ENCODE measurements around the gene CEP170. TPM values are rescaled to one million over a fixed set of nuclear protein-coding genes. Genes with fewer than 3 reads are reported as not detected.

CEP170 gene
- total and polyA plus RNA-seq, 7 experiments from 2014 or later: 11.6 to 56.1 (median 47.1) TPM

DNA sequence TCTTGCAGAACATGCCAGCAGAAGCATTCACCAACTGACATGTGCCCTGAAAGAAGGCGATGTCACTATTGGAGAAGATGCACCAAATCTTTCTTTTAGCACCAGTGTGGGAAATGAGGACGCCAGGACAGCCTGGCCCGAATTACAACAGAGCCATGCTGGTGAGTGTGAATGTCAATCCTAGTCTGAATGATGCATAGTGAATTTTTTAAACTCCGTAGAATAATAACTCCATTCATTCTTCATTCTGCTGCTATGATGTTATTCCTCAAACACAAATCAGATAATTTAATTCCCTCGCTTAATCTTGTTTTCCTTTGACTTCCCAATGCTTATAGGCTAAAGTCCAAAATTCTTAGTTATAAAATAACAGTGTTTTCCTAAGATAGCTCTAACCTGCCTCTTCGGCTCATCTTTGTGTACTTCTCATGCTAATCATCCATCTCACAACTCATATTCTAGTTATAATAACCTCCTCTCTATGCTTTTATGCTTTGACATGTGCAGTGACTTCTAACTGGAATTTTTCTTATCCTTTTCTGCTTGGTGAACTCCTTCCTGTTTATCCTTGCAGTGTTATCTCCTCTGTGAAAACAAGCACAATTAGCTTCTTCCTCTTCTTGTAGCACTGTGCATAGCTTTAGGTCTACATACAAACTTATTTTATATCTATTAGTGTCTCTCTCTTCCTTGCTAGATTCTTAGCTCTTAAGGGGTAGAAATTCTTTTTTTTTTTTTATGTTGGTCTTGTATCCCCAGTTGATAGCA lies 15.2 kb upstream of the CEP170 start:
- DNase-seq (no peak), ATAC-seq (no peak)
- H3K4me3 Mint-ChIP-seq: no peak overlapping the region
- no peaks in the 10 kb centered on the region for H3K9me3 ChIP-seq (ENCODE audit: control insufficient read depth in 2 of 3, low read length in 3 of 3)
- peaks cover 7 to 33% (median 27%) of the 10 kb centered on the region in 7 donors for H3K4me1 Mint-ChIP-seq
- no peaks in the 10 kb centered on the region for H3K27me3 Mint-ChIP-seq
- ChIA-PET POLR2A (interaction anchor here (0.7 kb wide), 1 partner anchor 14 kb away, joined by 3 read pairs; the partner anchor contains the start of gene SDCCAG8), CTCF (no interaction called here)
- peaks cover 0 to 22% (median 0%) of the 10 kb centered on the region in 3 experiments for H3K36me3 ChIP-seq (ENCODE audit: control insufficient read depth in 2 of 3, insufficient read depth in 3 of 3, low read length in 3 of 3)
- peak overlapping the region in 4 of 9 donors; percentile 13 to 33 (median 17) for H3K27ac Mint-ChIP-seq
- H3K27me3 ChIP-seq (ENCODE audit: control insufficient read depth in 2 of 2, insufficient read depth in 2 of 2, low read length in 2 of 2): no peaks in the 10 kb centered on the region
- intact Hi-C loops (cut with micrococcal nuclease): no loop called here
- no peak overlapping the region for H3K4me3 ChIP-seq (ENCODE audit: low read length)
- H3K9me3 Mint-ChIP-seq: peaks cover 0 to 6% (median 0%) of the 10 kb centered on the region in 11 donors
- peaks cover 9 to 39% (median 25%) of the 10 kb centered on the region in 5 donors for H3K36me3 Mint-ChIP-seq
- H3K4me1 ChIP-seq (ENCODE audit: control insufficient read depth in 2 of 2, insufficient read depth in 2 of 2, low read length in 2 of 2): no peaks in the 10 kb centered on the region
- no peak overlapping the region for H3K27ac ChIP-seq (ENCODE audit: low read depth, low read length)

DNA sequence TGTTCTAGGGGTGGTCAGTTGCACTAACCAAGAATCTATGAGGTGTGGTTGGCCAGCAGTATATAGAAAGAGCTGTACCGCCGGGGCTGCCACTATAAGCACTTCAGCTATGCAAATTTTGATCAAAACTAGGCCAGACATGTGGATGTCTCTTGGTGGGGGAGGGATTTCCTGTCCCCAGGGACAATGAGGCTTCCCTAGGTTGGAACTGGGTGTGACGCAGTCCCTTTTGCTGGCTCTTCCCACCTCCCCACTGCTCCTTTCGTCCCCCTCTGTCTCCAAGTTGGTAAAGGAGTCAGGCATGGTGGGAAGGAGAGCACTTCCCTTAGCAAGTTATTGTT lies 14.3 kb upstream of the CEP170 start:
- no peaks in the 10 kb centered on the region for H3K27me3 ChIP-seq (ENCODE audit: control insufficient read depth in 2 of 2, insufficient read depth in 2 of 2, low read length in 2 of 2)
- no peaks in the 10 kb centered on the region for H3K9me3 ChIP-seq (ENCODE audit: control insufficient read depth in 2 of 3, low read length in 3 of 3)
- H3K36me3 Mint-ChIP-seq: peaks cover 4 to 32% (median 18%) of the 10 kb centered on the region in 5 donors
- POLR2A ChIA-PET: no interaction called here
- DNase-seq: no peak
- no peaks in the 10 kb centered on the region for H3K27me3 Mint-ChIP-seq
- intact Hi-C loops (cut with micrococcal nuclease): no loop called here
- H3K9me3 Mint-ChIP-seq: peaks cover 0 to 2% (median 0%) of the 10 kb centered on the region in 11 donors
- H3K4me1 ChIP-seq (ENCODE audit: control insufficient read depth in 2 of 2, insufficient read depth in 2 of 2, low read length in 2 of 2): no peaks in the 10 kb centered on the region
- no peak overlapping the region for H3K4me3 Mint-ChIP-seq
- H3K36me3 ChIP-seq (ENCODE audit: control insufficient read depth in 2 of 3, insufficient read depth in 3 of 3, low read length in 3 of 3): peaks cover 0 to 17% (median 0%) of the 10 kb centered on the region in 3 experiments
- H3K27ac ChIP-seq (ENCODE audit: low read depth, low read length): no peak overlapping the region
- CTCF ChIA-PET: no interaction called here
- H3K4me3 ChIP-seq (ENCODE audit: low read length): no peak overlapping the region
- peaks cover 13 to 41% (median 35%) of the 10 kb centered on the region in 7 donors for H3K4me1 Mint-ChIP-seq
- ATAC-seq: no peak
- H3K27ac Mint-ChIP-seq: peak overlapping the region in 1 of 9 donors; percentile 36

DNA sequence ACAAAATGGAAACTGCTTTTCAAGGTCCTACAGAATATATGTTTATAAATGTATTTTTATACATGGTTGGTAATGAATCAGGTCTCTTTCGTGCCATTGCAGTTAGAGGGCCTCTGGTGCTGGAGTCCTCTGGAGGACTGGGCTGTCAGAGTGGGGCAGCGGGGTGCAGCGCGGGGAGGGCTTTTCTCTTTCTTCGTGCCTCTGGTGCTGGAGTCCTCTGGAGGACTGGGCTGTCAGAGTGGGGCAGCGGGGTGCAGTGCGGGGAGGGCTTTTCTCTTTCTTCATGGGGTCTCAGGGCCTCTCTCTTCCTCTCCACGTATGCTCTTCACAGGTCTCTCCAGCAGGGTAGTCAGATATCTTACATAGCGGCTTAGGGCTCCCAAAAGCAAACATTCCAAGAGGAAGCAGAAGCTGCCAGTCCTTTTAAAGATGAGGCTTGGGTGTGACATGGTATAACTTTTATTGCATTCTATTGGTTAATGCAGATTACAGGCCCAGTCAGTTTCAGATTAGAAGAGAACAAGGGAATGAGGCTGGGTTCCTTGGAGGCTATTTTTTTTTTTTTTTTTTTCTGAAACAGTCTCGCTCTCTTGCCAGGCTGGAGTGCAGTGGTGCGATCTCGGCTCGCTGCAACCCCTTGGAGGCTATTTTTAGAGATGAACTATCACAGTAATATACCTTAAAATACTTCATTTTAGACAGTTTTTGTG lies 13.8 kb upstream of the CEP170 start:
- Mint-ChIP-seq H3K27me3 (no peaks in the 10 kb centered on the region), H3K4me1 (peaks cover 18 to 47% (median 40%) of the 10 kb centered on the region in 7 donors), H3K27ac (peak overlapping the region in 2 of 9 donors; percentile 59 to 81), H3K4me3 (no peak overlapping the region), H3K36me3 (peaks cover 4 to 29% (median 15%) of the 10 kb centered on the region in 5 donors), H3K9me3 (peaks cover 0 to 1% (median 0%) of the 10 kb centered on the region in 11 donors)
- Histone ChIP-seq H3K4me3 (ENCODE audit: low read length) (no peak overlapping the region), H3K27ac (ENCODE audit: low read depth, low read length) (no peak overlapping the region), H3K27me3 (ENCODE audit: control insufficient read depth in 2 of 2, insufficient read depth in 2 of 2, low read length in 2 of 2) (no peaks in the 10 kb centered on the region), H3K4me1 (ENCODE audit: control insufficient read depth in 2 of 2, insufficient read depth in 2 of 2, low read length in 2 of 2) (no peaks in the 10 kb centered on the region), H3K9me3 (ENCODE audit: control insufficient read depth in 2 of 3, low read length in 3 of 3) (no peaks in the 10 kb centered on the region), H3K36me3 (ENCODE audit: control insufficient read depth in 2 of 3, insufficient read depth in 3 of 3, low read length in 3 of 3) (peaks cover 0 to 14% (median 0%) of the 10 kb centered on the region in 3 experiments)
- ATAC-seq (no peak), DNase-seq (no peak)
- intact Hi-C loops (cut with micrococcal nuclease): no loop called here
- ChIA-PET POLR2A (no interaction called here), CTCF (no interaction called here)

DNA sequence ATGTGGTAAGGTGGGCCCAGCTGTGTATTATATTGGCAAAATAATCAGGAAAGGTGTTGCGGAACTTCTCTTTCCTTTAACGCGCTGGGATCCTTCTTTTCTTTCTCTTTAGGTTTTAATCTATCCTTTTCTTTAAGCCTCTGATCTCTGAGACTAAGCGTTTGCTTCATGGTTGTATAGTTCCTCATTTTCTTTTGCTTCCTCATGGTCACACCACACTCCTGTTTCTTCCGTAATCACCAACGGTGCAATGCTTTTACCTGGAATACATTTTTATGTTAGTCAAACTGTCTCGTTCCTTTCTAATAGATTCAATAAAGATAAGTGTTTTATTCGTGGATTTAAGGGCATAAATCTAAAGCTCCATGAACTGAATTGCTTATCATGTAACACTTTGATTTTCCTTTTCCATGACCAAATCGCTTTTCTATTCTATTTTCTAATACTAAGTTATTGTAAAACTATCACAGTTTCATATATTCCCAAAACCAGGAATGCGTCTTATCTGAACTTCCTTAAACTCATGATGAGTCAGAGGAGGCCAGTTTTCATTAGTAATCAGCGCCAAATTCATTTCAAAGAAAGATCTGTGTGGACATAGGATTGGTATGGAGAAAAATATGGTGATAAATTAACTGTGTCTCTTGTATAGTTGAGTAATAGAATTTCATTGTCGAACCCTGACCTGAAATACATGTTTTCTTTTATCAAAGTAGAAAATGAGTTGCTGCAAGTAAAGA lies 13.0 kb upstream of the CEP170 start:
- ChIA-PET POLR2A (no interaction called here), CTCF (no interaction called here)
- H3K9me3 ChIP-seq (ENCODE audit: control insufficient read depth in 2 of 3, low read length in 3 of 3): no peaks in the 10 kb centered on the region
- Mint-ChIP-seq H3K36me3 (peaks cover 0 to 20% (median 11%) of the 10 kb centered on the region in 5 donors), H3K4me3 (no peak overlapping the region), H3K9me3 (no peaks in the 10 kb centered on the region), H3K27ac (peak overlapping the region in 1 of 9 donors; percentile 29), H3K27me3 (no peaks in the 10 kb centered on the region), H3K4me1 (peaks cover 19 to 55% (median 47%) of the 10 kb centered on the region in 7 donors)
- DNase-seq (no peak), ATAC-seq (peak; percentile 71)
- H3K27ac ChIP-seq (ENCODE audit: low read depth, low read length): no peak overlapping the region
- H3K27me3 ChIP-seq (ENCODE audit: control insufficient read depth in 2 of 2, insufficient read depth in 2 of 2, low read length in 2 of 2): no peaks in the 10 kb centered on the region
- intact Hi-C loops (cut with micrococcal nuclease): no loop called here
- H3K4me3 ChIP-seq (ENCODE audit: low read length): no peak overlapping the region
- no peaks in the 10 kb centered on the region for H3K4me1 ChIP-seq (ENCODE audit: control insufficient read depth in 2 of 2, insufficient read depth in 2 of 2, low read length in 2 of 2)
- peaks cover 0 to 7% (median 0%) of the 10 kb centered on the region in 3 experiments for H3K36me3 ChIP-seq (ENCODE audit: control insufficient read depth in 2 of 3, insufficient read depth in 3 of 3, low read length in 3 of 3)

DNA sequence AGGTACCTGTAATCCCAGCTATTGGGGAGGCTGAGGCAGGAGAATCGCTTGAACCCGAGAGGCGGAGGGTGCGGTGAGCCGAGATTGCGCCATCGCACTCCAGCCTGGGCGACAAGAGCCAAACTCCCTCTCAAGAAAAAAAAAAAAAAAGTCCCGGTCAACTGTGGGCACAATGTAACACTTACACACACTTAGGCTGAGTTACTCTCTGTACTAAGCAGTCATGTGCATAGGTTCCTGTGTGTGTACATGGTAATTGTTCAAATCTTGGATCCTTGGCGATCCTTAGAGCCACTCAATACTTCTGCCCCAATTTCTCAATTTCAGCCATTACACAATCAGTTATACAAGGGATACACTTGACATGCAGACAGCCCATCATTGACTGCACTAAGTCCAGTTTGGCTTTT lies 12.4 kb upstream of the CEP170 start:
- intact Hi-C loops (cut with micrococcal nuclease): no loop called here
- H3K4me1 Mint-ChIP-seq: peaks cover 19 to 57% (median 52%) of the 10 kb centered on the region in 7 donors
- H3K27ac ChIP-seq (ENCODE audit: low read depth, low read length): no peak overlapping the region

DNA sequence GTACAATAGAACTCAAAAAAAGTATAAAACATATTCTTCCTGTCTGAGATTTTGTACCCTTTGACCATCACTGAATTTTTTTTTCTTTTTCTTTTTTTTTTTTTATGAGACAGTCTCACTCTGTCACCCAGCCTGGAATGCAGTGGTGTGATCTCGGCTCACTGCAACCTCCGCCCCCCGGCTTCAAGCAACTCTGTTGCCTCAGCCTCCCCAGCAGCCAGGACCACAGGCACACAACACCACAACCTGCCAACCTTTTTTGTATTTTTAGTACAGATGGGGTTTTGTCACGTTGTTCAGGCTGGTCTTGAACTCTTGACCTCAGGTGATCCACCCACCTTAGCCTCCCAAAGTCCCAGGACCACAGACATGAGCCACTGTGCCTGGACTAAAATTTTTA lies 11.2 kb upstream of the CEP170 start:
- ATAC-seq: no peak
- DNase-seq: no peak
- POLR2A ChIA-PET: interaction anchor here (0.6 to 1.0 kb wide), 2 partner anchors 11 to 591 kb away, joined by 3 read pairs; partner anchors contain the start of genes CEP170 and SDCCAG8

More for the DNA sequence above, 12.4 kb upstream of the CEP170 start:
- POLR2A ChIA-PET: no interaction called here
- no peaks in the 10 kb centered on the region for H3K9me3 Mint-ChIP-seq
- DNase-seq: no peak
- H3K4me1 ChIP-seq (ENCODE audit: control insufficient read depth in 2 of 2, insufficient read depth in 2 of 2, low read length in 2 of 2): no peaks in the 10 kb centered on the region
- H3K27me3 Mint-ChIP-seq: no peaks in the 10 kb centered on the region
- no peak overlapping the region for H3K4me3 Mint-ChIP-seq
- peaks cover 0 to 16% (median 10%) of the 10 kb centered on the region in 5 donors for H3K36me3 Mint-ChIP-seq
- no peak overlapping the region for H3K27ac Mint-ChIP-seq
- CTCF ChIA-PET: no interaction called here
- no peaks in the 10 kb centered on the region for H3K27me3 ChIP-seq (ENCODE audit: control insufficient read depth in 2 of 2, insufficient read depth in 2 of 2, low read length in 2 of 2)
- peaks cover 0 to 6% (median 0%) of the 10 kb centered on the region in 3 experiments for H3K36me3 ChIP-seq (ENCODE audit: control insufficient read depth in 2 of 3, insufficient read depth in 3 of 3, low read length in 3 of 3)
- H3K4me3 ChIP-seq (ENCODE audit: low read length): no peak overlapping the region
- peak; percentile 75 for ATAC-seq
- no peaks in the 10 kb centered on the region for H3K9me3 ChIP-seq (ENCODE audit: control insufficient read depth in 2 of 3, low read length in 3 of 3)

More for the DNA sequence above, 11.2 kb upstream of the CEP170 start:
- Histone ChIP-seq H3K36me3 (ENCODE audit: control insufficient read depth in 2 of 3, insufficient read depth in 3 of 3, low read length in 3 of 3) (peaks cover 0 to 6% (median 0%) of the 10 kb centered on the region in 3 experiments), H3K4me3 (ENCODE audit: low read length) (no peak overlapping the region), H3K27me3 (ENCODE audit: control insufficient read depth in 2 of 2, insufficient read depth in 2 of 2, low read length in 2 of 2) (no peaks in the 10 kb centered on the region), H3K27ac (ENCODE audit: low read depth, low read length) (no peak overlapping the region), H3K9me3 (ENCODE audit: control insufficient read depth in 2 of 3, low read length in 3 of 3) (no peaks in the 10 kb centered on the region), H3K4me1 (ENCODE audit: control insufficient read depth in 2 of 2, insufficient read depth in 2 of 2, low read length in 2 of 2) (no peaks in the 10 kb centered on the region)
- intact Hi-C loops (cut with micrococcal nuclease): no loop called here
- peaks cover 22 to 59% (median 54%) of the 10 kb centered on the region in 7 donors for H3K4me1 Mint-ChIP-seq
- H3K36me3 Mint-ChIP-seq: peaks cover 0 to 17% (median 10%) of the 10 kb centered on the region in 5 donors
- CTCF ChIA-PET: no interaction called here
- H3K27me3 Mint-ChIP-seq: no peaks in the 10 kb centered on the region
- H3K4me3 Mint-ChIP-seq: no peak overlapping the region
- H3K27ac Mint-ChIP-seq: peak overlapping the region in 1 of 9 donors; percentile 59
- no peaks in the 10 kb centered on the region for H3K9me3 Mint-ChIP-seq

Data from naive thymus-derived CD4-positive, alpha-beta T cell (primary cell).